IPS-18c (cell line): ENCODE results near the gene PSMD13.

Source experiments
- H3K4me3 ChIP-seq: 2 replicates; pipeline ENCODE4 v1.7.0; 2013; ENCODE audit warnings: low read depth, mild to moderate bottlenecking, low read length, moderate library complexity; ENCODE audit not compliant: insufficient read depth
- H3K9me3 ChIP-seq: one replicate; pipeline ENCODE4 v1.6.1; 2013; ENCODE audit warnings: mild to moderate bottlenecking, low read length, moderate library complexity; ENCODE audit not compliant: control insufficient read depth, insufficient read depth

Gene PSMD13

GRCh38 chr11:203056-203944 is 33.5 kb upstream of the PSMD13 start:
- Histone ChIP-seq H3K9me3 (no peaks in the 10 kb centered on the region), H3K4me3 (no peak overlapping the region)

DNA sequence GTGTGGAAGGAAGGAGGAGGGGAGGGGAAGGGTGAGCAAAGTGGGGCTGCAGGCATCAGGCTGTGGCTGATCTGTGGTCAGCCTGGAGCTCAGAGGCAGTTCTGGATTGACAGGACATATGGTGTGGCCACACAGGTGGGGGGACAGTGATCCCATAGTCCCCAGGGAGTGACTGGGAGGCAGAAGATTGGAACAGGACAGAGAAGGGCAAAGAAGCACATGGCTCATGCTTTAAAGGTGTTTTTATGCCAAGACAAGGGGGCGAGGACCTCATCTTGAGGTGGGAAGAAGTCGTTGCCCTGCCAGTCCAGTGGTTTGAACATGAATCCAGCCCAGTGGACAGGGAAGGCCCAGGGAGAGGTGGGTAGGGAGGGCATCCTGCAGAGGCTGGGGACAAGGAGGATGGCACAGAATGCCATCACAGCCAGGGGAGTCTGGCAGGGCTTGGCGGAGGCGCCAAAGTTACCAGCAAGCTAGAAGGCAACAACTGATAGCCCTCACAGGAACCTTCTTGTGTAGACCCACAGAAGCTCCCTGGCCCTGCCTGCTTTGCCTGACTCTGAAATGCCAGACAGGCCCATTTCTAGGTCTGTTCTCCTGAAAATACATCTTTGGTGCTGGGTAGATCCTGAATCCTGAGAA is 32.7 kb upstream of the PSMD13 start:
- no peaks in the 10 kb centered on the region for H3K9me3 ChIP-seq
- H3K4me3 ChIP-seq = no peak overlapping the region

DNA sequence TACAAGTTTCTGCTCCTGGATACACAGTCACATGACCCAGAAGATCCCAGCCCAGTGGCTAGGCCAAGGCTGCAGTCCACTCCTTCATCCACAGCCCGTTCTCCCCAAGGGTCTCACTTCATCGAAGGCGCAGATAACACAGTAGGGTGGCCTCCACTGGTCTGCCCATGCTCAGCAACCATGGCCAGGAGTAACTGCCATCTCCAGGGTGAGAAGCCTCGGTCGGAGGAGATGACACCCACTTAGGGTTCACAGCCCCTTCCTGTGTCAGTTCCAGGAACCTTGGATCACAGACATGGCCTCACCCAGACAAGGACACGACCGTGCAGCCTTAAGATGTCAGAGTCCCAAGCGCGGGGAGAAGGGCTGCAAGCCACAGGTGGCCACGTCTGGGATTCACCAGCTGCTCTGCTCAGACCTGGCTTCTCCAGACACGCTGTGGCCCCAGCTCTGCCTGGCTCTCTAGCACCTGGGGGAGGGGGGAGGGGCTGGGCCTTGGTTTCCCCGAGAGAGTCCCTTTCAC is 32.1 kb upstream of the PSMD13 start:
- no peak overlapping the region for H3K4me3 ChIP-seq

GRCh38 chr11:205221-206001 is 31.4 kb upstream of the PSMD13 start:
- Histone ChIP-seq H3K4me3 (no peak overlapping the region), H3K9me3 (no peaks in the 10 kb centered on the region)

More for the DNA sequence above, 32.1 kb upstream of the PSMD13 start:
- no peaks in the 10 kb centered on the region for H3K9me3 ChIP-seq

DNA sequence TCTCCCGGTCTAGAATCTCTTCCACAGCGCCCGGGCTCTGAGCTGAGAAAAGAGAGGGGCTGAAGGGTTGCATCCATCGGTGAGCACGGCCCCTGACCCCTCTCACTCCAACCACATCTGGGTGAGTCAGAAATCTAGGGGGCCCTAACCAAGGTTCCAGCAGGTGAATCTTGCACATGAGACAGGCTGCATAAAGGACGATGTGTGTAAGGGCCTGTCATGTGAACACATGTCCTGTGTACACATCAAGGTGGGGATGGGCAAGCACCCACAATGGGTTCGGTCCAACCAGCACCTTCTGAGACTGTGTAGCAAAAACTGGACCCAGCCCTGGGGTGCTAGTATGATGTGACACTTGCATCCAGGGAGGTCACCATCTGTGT is 30.8 kb upstream of the PSMD13 start:
- no peaks in the 10 kb centered on the region for H3K9me3 ChIP-seq
- H3K4me3 ChIP-seq = peak overlapping the region; percentile 64; the same call in 1 of the 2 replicates

DNA sequence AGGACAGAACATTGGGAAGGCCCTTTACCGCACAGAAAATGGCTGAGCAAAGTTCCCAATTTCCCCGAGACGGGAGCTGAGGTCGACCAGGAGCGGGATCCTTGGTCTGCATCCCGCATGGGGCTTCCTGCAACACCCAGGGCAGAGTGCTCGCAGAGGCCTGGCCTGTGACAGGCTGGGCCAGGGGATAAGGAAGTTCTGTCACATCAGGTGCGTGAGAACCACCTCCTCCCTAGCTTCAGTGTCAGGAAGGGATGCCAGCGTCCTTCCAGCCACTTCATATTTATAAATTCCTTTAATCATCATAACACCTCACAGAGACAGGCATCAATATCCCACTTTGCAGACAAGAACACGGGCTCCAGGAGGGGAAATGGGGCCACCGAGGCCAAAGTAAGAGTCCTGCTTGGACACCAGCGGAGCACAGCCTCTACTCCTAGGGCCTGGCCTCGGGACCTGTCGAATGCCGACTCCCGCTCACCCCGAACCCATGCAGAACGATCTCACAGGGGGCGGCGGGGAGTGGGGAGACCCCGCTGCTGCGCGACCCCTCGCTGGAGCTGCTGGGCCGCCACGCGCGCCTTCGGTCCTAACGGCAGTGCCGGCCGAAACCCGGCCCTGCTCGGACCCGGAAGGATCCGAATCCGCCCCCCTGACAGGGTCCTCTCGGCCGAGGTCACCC is 30.1 kb upstream of the PSMD13 start:
- Histone ChIP-seq H3K9me3 (no peaks in the 10 kb centered on the region), H3K4me3 (peak overlapping the region; percentile 64)

GRCh38 chr11:207208-207862 is 29.4 kb upstream of the PSMD13 start, which contains the start of the genes BET1L and RIC8A:
Gene BET1L (minus strand): TSS chr11:207399. CDS start chr11:207321, 78 bp downstream.
Gene RIC8A (plus strand): TSS chr11:207708. CDS start chr11:208855, 1,147 bp downstream.
- H3K9me3 ChIP-seq = no peaks in the 10 kb centered on the region
- peak within 1 kb of the TSS; percentile 64 for H3K4me3 ChIP-seq

DNA sequence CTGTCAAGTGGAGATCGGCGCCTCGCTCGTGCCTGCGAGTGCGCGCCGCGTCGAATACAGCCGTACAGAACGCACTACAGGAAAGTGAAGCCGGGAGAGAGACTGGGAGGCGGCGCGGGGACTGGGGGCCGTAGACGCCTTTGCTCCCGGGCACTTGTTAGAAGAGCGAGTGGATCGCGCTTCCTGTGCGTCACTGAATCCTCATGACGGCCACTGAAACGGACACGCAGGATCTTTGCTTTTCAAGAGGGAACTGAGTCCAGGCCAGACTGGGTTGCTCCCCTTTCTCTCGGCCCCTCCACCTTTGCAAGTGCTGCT is 29.0 kb upstream of the PSMD13 start:
- Histone ChIP-seq H3K9me3 (no peaks in the 10 kb centered on the region), H3K4me3 (peak overlapping the region; percentile 64)

- H3K9me3 ChIP-seq = no peaks in the 10 kb centered on the region
- peak overlapping the region; percentile 64 for H3K4me3 ChIP-seq
Measured at GRCh38 chr11:208181-208916, 28.4 kb upstream of the PSMD13 start.

DNA sequence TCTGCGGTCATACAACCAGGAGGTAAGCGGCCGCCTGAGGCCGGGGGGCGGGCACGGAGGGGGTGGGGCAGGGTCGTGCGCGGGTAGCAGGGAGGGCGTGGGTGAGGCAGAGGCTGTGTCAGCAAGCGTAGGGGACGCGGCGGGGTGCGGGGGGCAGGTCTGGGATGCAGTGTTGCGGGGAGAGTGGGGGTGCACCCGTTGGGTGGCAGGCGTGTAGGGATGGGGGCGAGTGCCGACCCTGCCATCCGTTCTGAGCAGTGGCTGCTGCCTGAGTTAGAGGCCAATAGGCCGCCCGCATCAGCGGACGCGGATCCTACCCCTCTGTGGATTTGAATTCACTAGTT is 27.9 kb upstream of the PSMD13 start:
- H3K9me3 ChIP-seq = no peaks in the 10 kb centered on the region
- peak overlapping the region; percentile 64 for H3K4me3 ChIP-seq

- H3K4me3 ChIP-seq = peak overlapping the region; percentile 64
- no peaks in the 10 kb centered on the region for H3K9me3 ChIP-seq
Measured at GRCh38 chr11:209275-210121, 27.3 kb upstream of the PSMD13 start.

GRCh38 chr11:210122-210802 is 26.5 kb upstream of the PSMD13 start:
- Histone ChIP-seq H3K4me3 (no peak overlapping the region), H3K9me3 (no peaks in the 10 kb centered on the region)

DNA sequence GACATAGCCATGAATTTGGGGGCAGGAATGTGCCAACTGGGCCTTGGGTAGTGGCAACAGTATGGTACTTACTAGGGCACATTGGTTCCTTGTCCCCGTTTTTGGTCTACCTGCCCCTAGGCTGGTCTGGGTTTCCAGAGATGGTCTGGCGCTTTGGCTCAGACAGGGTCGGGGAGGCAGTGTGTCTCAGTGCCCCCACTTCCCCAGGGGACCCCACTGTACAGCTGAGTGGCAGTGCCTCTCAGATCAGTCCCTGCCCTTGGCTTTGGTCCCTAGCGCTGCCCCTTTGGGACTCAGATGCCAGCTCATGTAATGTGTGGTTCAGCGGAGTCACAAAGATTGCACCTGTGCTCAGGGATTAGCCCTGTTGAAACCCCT is 26.0 kb upstream of the PSMD13 start:
- no peak overlapping the region for H3K4me3 ChIP-seq
- no peaks in the 10 kb centered on the region for H3K9me3 ChIP-seq

DNA sequence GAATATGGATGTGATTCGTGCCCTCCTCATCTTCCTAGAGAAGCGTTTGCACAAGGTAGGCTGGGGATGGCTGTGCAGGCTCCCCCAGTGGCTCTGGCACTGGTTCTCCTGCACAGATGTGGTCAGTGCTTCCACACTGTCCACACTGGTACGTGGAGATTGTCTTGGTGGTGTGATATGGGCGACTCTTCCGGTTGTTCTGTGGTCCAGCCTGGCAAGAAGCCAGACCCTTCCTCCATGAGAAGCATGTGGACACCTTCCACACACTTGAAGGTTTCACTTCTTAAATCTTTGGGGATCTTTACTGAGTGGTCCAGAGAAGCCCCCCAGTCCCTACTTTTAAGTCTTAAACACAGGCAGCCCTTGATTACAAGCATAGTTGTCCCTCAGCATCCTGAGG is 25.5 kb upstream of the PSMD13 start:
- no peak overlapping the region for H3K4me3 ChIP-seq
- no peaks in the 10 kb centered on the region for H3K9me3 ChIP-seq

GRCh38 chr11:211741-212140 is 25.0 kb upstream of the PSMD13 start:
- no peaks in the 10 kb centered on the region for H3K9me3 ChIP-seq
- H3K4me3 ChIP-seq = no peak overlapping the region
